Smooth muscle cell (in vitro differentiated cells): Measurements from ENCODE around the gene SERPINB4. TPM values are rescaled to one million over a fixed set of nuclear protein-coding genes. Genes with fewer than 3 reads are reported as not detected.

Source experiments
- DNase-seq: peaks from one replicate; lab custom pipeline; 2025; ENCODE audit not compliant: unreplicated experiment; lab: John Stamatoyannopoulos, UW
- H2AFZ ChIP-seq: fragments of 200-600 bp; sonication (generic); 2 replicates; pipeline ENCODE4 v1.6.0; 2016; ENCODE audit warnings: antibody characterized with exemption, low read depth, mild to moderate bottlenecking
- H3F3A ChIP-seq: fragments of 200-600 bp; sonication (generic); 2 replicates; pipeline ENCODE4 v1.6.0; 2017; ENCODE audit warnings: antibody characterized with exemption, low read depth
- H3K27ac ChIP-seq: fragments of 200-600 bp; sonication (generic); 2 replicates; pipeline ENCODE4 v1.5.1; 2016; ENCODE audit warnings: low read depth, mild to moderate bottlenecking
- H3K27me3 ChIP-seq: fragments of 200-600 bp; sonication (generic); 2 replicates; pipeline ENCODE4 v1.6.1; 2016; ENCODE audit warnings: low read depth, mild to moderate bottlenecking
- H3K36me3 ChIP-seq: fragments of 200-600 bp; sonication (generic); 2 replicates; pipeline ENCODE4 v1.5.1; 2016; ENCODE audit warnings: low read depth
- H3K4me1 ChIP-seq: fragments of 200-600 bp; sonication (generic); 2 replicates; pipeline ENCODE4 v1.5.1; 2016; ENCODE audit warnings: low read depth
- H3K4me2 ChIP-seq: fragments of 200-600 bp; sonication (generic); 2 replicates; pipeline ENCODE4 v1.6.0; 2016; ENCODE audit warnings: mild to moderate bottlenecking
- H3K4me3 ChIP-seq: fragments of 200-600 bp; sonication (generic); 2 replicates; pipeline ENCODE4 v1.5.1; 2016; ENCODE audit warnings: mild to moderate bottlenecking
- H3K79me2 ChIP-seq: fragments of 200-600 bp; sonication (generic); 2 replicates; pipeline ENCODE4 v1.6.0; 2016; ENCODE audit warnings: low read depth, mild to moderate bottlenecking
- H3K9ac ChIP-seq: fragments of 200-600 bp; sonication (generic); 2 replicates; pipeline ENCODE4 v1.6.0; 2016; ENCODE audit warnings: low read depth
- H3K9me3 ChIP-seq: fragments of 200-600 bp; sonication (generic); replicated peaks from 2 replicates; pipeline ENCODE4 v1.5.1; 2016; ENCODE audit warnings: low read depth
- H4K20me1 ChIP-seq: fragments of 200-600 bp; sonication (generic); 2 replicates; pipeline ENCODE4 v1.6.0; 2016; ENCODE audit warnings: low read depth
- WGBS: methylation state at CpG from one replicate; pipeline ENCODE4 v1.1.7; 2016; ENCODE audit warnings: low lambda C conversion rate; 5-methylcytosine and 5-hydroxymethylcytosine counted together
- polyA plus RNA-seq: library from polyadenylated mRNA; unstranded; fragments of >200 nt; fragmentation: Nextera tagmentation; extraction: Ambion mirVana; gene quantifications from 2 replicates; pipeline ENCODE4 v1.2.1, GENCODE V29; 2016
- total RNA-seq: library from RNA; depleted of rRNA; stranded (reverse); fragments of >200 nt; gene quantifications from 2 replicates; pipeline ENCODE4 v1.2.3, GENCODE V29; 2014
- TF ChIP-seq, protein P1 (sequence below): fragments of 200-600 bp; sonication (generic); IDR thresholded peaks from 2 replicates; pipeline ENCODE4 v1.5.1; 2017; ENCODE audit warnings: borderline replicate concordance, mild to moderate bottlenecking, antibody characterized with exemption; ENCODE audit not compliant: insufficient read depth, poor library complexity, severe bottlenecking

Gene SERPINB4
- total and polyA plus RNA-seq, 2 experiments from 2014 or later, result 1.7 to 11.1 TPM

DNA sequence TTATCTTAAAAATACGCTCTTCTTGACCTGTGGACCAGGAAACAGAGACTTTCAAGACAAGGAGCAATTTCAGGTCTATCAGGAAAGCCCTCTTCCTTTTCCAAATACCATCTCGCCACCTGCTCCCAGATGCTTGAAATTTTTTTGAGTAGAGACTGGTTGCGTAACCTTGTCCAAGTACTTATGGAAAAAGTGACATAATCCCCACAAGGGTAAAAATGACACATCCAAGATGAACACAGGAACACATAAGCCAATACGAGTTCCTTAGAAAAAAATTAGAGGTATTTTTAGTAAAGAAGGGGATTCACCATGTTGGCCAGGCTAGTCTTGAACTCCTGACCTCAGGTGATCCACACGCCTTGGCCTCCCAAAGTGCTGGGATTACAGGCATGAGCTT is 55.1 kb downstream of the SERPINB4 start:
- no peaks in the 10 kb centered on the region for H3K9me3 ChIP-seq
- H3K4me3 ChIP-seq, result no peak overlapping the region
- no peaks in the 10 kb centered on the region for H4K20me1 ChIP-seq
- no peak for DNase-seq
- TF ChIP-seq, protein P1, sequence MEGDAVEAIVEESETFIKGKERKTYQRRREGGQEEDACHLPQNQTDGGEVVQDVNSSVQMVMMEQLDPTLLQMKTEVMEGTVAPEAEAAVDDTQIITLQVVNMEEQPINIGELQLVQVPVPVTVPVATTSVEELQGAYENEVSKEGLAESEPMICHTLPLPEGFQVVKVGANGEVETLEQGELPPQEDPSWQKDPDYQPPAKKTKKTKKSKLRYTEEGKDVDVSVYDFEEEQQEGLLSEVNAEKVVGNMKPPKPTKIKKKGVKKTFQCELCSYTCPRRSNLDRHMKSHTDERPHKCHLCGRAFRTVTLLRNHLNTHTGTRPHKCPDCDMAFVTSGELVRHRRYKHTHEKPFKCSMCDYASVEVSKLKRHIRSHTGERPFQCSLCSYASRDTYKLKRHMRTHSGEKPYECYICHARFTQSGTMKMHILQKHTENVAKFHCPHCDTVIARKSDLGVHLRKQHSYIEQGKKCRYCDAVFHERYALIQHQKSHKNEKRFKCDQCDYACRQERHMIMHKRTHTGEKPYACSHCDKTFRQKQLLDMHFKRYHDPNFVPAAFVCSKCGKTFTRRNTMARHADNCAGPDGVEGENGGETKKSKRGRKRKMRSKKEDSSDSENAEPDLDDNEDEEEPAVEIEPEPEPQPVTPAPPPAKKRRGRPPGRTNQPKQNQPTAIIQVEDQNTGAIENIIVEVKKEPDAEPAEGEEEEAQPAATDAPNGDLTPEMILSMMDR, result no peak
- no peaks in the 10 kb centered on the region for H3F3A ChIP-seq
- H3K4me2 ChIP-seq, result no peak overlapping the region
- peaks cover 5% of the 10 kb centered on the region for H3K4me1 ChIP-seq
- 80% methylated on average over 5 of the region's 5 CpGs for WGBS
- no peaks in the 10 kb centered on the region for H3K79me2 ChIP-seq
- H3K27ac ChIP-seq, result no peak overlapping the region
- no peak overlapping the region for H2AFZ ChIP-seq
- no peaks in the 10 kb centered on the region for H3K27me3 ChIP-seq
- no peaks in the 10 kb centered on the region for H3K36me3 ChIP-seq
- no peak overlapping the region for H3K9ac ChIP-seq

Other genes with a start within 250 kb of the SERPINB4 start
- gene VPS4B, start 221.8 kb downstream of the SERPINB4 start, total RNA-seq, result 37.4 and 41.5 TPM in 2 replicates
- 21.3 and 32.9 TPM in 2 replicates for gene VPS4B, start 221.8 kb downstream of the SERPINB4 start, polyA plus RNA-seq
- 26.8 and 32.5 TPM in 2 replicates for gene SERPINB5, start 167.3 kb downstream of the SERPINB4 start, total RNA-seq
- gene SERPINB5, start 167.3 kb downstream of the SERPINB4 start, polyA plus RNA-seq, result 7.6 and 18.3 TPM in 2 replicates
- gene SERPINB12, start 101.9 kb downstream of the SERPINB4 start, total RNA-seq, result 16.4 and 17.0 TPM in 2 replicates
- 0.27 and 1.3 TPM in 2 replicates for gene SERPINB12, start 101.9 kb downstream of the SERPINB4 start, polyA plus RNA-seq
- 103 and 107 TPM in 2 replicates for gene SERPINB13, start 56.9 kb downstream of the SERPINB4 start, total RNA-seq
- 12.5 and 18.6 TPM in 2 replicates for gene SERPINB13, start 56.9 kb downstream of the SERPINB4 start, polyA plus RNA-seq
- gene SERPINB3, start 17.6 kb upstream of the SERPINB4 start, total RNA-seq, result 142 and 148 TPM in 2 replicates
- gene SERPINB3, start 17.6 kb upstream of the SERPINB4 start, polyA plus RNA-seq, result 17.5 and 44.0 TPM in 2 replicates
- gene SERPINB11, start 58.7 kb upstream of the SERPINB4 start, total RNA-seq, result 1.1 and 1.4 TPM in 2 replicates
- gene SERPINB11, start 58.7 kb upstream of the SERPINB4 start, polyA plus RNA-seq, result 0.25 TPM in 1 of 2 replicates, not detected in the other
- gene SERPINB7, start 131.2 kb upstream of the SERPINB4 start, total RNA-seq, result 111 and 174 TPM in 2 replicates
- gene SERPINB7, start 131.2 kb upstream of the SERPINB4 start, polyA plus RNA-seq, result 18.4 and 30.0 TPM in 2 replicates
- 26.8 and 29.8 TPM in 2 replicates for gene SERPINB2, start 243.4 kb upstream of the SERPINB4 start, total RNA-seq
- gene SERPINB2, start 243.4 kb upstream of the SERPINB4 start, polyA plus RNA-seq, result 8.9 and 15.5 TPM in 2 replicates